Type B pancreatic cell (in vitro differentiated cells): ENCODE measurements around the gene PTTG2. TPM values are rescaled to one million over a fixed set of nuclear protein-coding genes. Genes with fewer than 3 reads are reported as not detected.
A peak's percentile ranks its signal among the peaks of the same experiment; 100 is the strongest.
"Not testable (repeated sequence)": the region's sequence is repeated elsewhere in the genome, so short reads cannot be mapped to it uniquely, and the experiment has no call there.

Experiments used
- DNase-seq: peaks from one replicate; pipeline ENCODE4 v3.0.0; 2021; ENCODE audit warnings: mixed read lengths; ENCODE audit not compliant: unreplicated experiment; ENCODE audit errors: extremely low spot score
- H3K27ac Mint-ChIP-seq: 2 replicates; pipeline ENCODE4 v1.8.0; 2021; ENCODE audit warnings: mild to moderate bottlenecking, mixed read lengths
- H3K27me3 Mint-ChIP-seq: 2 replicates; pipeline ENCODE4 v1.8.0; 2021; ENCODE audit warnings: mixed read lengths
- H3K36me3 Mint-ChIP-seq: 2 replicates; pipeline ENCODE4 v1.8.0; 2021; ENCODE audit warnings: mixed read lengths
- H3K4me1 Mint-ChIP-seq: one replicate; pipeline ENCODE4 v1.8.0; 2021; ENCODE audit warnings: mixed read lengths; ENCODE audit not compliant: unreplicated experiment
- H3K4me3 Mint-ChIP-seq: 2 replicates; pipeline ENCODE4 v1.8.0; 2021; ENCODE audit warnings: mild to moderate bottlenecking, mixed read lengths
- H3K9me3 Mint-ChIP-seq: 2 replicates; pipeline ENCODE4 v1.8.0; 2021; ENCODE audit warnings: mixed read lengths
- total RNA-seq: library from RNA; stranded (reverse); gene quantifications from 2 replicates; pipeline ENCODE4 v1.2.1, GENCODE V29; 2021; ENCODE audit warnings: low replicate concordance
- TF ChIP-seq, protein P1 (sequence below): fragments of 200-600 bp; sonication (generic); conservative IDR thresholded peaks from 2 replicates; pipeline ENCODE4 v1.5.0; 2021; ENCODE audit warnings: antibody characterized with exemption, mild to moderate bottlenecking

PTTG2 gene
- total RNA-seq, 1 donor from 2014 or later = not detected

DNA sequence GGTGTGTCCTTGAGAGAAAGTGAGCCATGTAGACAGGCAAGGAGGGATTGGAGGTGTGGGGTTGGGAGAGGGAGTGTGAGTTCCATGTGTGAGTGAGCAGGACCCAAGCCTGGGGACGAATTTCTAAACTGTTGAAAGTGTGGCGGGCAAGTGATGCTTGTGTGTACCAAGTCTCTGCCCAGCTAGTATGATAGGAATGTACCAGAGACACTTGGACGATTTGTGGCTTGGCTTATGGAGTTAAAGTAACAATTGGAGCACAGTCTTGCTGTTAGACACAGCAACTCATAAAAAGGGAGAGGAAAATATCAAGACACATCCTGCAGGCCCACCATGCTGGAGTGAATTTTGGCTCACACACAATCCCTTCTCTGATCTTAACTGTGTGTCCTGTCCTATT is 8.5 kb downstream of the PTTG2 start:
- H3K27ac Mint-ChIP-seq = no peak overlapping the region
- no peaks in the 10 kb centered on the region for H3K4me1 Mint-ChIP-seq
- no peaks in the 10 kb centered on the region for H3K27me3 Mint-ChIP-seq
- TF ChIP-seq, protein P1, sequence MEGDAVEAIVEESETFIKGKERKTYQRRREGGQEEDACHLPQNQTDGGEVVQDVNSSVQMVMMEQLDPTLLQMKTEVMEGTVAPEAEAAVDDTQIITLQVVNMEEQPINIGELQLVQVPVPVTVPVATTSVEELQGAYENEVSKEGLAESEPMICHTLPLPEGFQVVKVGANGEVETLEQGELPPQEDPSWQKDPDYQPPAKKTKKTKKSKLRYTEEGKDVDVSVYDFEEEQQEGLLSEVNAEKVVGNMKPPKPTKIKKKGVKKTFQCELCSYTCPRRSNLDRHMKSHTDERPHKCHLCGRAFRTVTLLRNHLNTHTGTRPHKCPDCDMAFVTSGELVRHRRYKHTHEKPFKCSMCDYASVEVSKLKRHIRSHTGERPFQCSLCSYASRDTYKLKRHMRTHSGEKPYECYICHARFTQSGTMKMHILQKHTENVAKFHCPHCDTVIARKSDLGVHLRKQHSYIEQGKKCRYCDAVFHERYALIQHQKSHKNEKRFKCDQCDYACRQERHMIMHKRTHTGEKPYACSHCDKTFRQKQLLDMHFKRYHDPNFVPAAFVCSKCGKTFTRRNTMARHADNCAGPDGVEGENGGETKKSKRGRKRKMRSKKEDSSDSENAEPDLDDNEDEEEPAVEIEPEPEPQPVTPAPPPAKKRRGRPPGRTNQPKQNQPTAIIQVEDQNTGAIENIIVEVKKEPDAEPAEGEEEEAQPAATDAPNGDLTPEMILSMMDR = no peak
- peaks cover 3% of the 10 kb centered on the region for H3K9me3 Mint-ChIP-seq
- no peak for DNase-seq
- H3K4me3 Mint-ChIP-seq = no peak overlapping the region
- no peaks in the 10 kb centered on the region for H3K36me3 Mint-ChIP-seq

DNA sequence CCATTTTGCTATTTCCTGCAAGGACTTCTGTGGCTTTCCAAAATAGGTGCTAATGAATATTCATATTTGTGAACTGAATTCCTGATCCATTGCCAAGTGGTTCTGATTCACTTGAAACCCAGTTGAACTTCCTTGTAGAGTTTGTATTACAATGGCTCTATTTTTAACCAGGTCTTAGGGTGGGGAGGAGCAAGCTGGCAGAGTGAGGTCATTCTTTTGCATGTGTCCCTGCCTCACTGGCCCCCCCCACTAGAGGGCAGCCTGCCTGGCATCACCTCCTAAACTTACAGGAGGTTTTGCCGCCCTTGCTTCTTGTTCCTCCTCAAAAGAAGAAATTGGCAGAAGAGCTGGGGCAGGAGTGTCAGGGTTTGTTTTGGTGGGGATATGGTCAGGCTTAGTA is 10.5 kb downstream of the PTTG2 start:
- Mint-ChIP-seq H3K36me3 (no peaks in the 10 kb centered on the region), H3K4me3 (no peak overlapping the region), H3K4me1 (no peaks in the 10 kb centered on the region), H3K9me3 (peaks cover 3% of the 10 kb centered on the region), H3K27me3 (no peaks in the 10 kb centered on the region), H3K27ac (no peak overlapping the region)
- TF ChIP-seq, protein P1 = peak; percentile 35
- no peak for DNase-seq

DNA sequence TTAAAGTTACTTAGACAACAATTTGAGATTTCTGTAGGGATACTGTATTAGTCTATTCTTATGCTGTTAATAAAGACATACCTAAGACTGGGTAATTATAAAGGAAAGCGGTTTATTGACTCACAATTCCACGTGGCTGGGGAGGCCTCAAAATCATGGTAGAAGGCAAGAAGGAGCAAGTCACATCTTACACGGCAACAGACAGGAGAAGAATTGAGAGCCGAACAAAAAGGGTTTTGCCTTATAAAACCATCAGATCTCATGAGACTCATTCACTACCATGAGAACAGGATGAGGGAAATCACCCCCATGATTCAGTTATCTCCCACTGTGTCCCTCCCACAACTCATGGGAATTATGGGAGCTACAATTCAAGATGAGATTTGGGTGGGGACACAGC is 11.0 kb downstream of the PTTG2 start:
- TF ChIP-seq, protein P1 = no peak
- Mint-ChIP-seq H3K27me3 (no peaks in the 10 kb centered on the region), H3K9me3 (peaks cover 3% of the 10 kb centered on the region), H3K36me3 (no peaks in the 10 kb centered on the region), H3K4me3 (no peak overlapping the region), H3K27ac (no peak overlapping the region), H3K4me1 (no peaks in the 10 kb centered on the region)
- no peak for DNase-seq

DNA sequence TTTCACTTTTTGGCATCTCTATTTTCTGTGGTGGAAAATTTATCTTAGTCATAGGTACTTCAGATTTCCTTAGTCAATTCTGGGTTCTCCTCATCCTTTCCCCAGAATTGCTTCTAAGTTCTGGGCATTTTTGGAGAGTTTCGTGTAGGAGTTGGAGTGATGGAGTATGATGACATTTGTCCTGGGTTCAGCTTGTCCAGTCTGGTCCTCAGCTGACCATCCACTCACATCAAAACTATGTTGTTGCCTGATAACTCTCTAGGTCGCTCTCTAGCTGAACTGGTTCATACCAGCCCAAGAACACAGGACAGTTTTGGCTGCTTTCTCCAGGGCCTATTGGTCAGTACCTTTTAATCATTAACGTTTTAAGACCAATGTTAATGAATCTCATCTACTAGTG is 13.2 kb downstream of the PTTG2 start:
- Mint-ChIP-seq H3K9me3 (peaks cover 3% of the 10 kb centered on the region), H3K27ac (no peak overlapping the region), H3K27me3 (no peaks in the 10 kb centered on the region), H3K4me3 (no peak overlapping the region), H3K4me1 (peaks cover 3% of the 10 kb centered on the region), H3K36me3 (no peaks in the 10 kb centered on the region)
- DNase-seq = no peak
- TF ChIP-seq, protein P1 = no peak

DNA sequence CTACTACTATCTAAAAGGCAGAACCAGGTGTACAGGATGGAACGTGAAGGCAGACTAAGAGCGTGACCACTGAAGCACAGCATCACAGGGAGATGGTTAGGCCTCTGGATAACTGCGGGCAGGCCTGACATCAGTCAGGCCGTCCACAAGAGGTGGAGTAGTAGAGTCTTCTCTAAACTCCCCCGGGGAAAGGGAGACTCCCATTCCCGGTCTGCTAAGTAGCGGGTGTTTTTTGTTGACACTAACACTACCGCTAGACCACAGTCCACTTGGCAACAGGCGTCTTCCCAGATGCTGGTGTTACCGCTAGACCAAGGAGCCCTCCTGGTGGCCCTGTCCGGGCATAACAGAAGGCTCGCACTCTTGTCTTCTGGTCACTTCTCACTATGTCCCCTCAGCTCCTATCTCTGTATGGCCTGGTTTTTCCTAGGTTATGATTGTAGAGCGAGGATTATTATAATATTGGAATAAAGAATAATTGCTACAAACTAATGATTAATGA is 15.2 kb downstream of the PTTG2 start:
- not testable (repeated sequence) for H3K9me3 Mint-ChIP-seq, DNase-seq, H3K36me3 Mint-ChIP-seq, H3K27ac Mint-ChIP-seq, H3K27me3 Mint-ChIP-seq
- peak overlapping the region; percentile 10 for H3K4me3 Mint-ChIP-seq
- peaks cover 13% of the 10 kb centered on the region for H3K4me1 Mint-ChIP-seq

DNA sequence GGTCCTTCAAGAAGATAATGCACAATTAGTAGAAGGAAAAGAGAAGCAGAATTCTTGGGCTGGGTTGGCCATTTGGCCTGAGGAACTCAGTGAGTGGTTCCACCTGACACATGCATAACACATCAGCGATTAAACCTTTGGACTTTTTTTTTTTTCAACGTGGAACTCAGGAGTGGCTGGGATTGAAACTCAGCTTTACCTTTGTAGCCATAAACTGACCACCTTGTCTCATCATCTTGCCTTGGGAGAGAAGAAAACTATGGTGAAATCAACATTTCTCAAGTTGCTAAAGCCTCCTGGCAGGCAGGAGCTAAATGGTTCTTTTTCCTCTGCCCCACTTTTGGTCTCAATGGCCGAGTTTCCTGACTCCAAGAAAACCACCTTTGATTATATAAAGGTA is 16.3 kb downstream of the PTTG2 start:
- TF ChIP-seq, protein P1 = no peak
- H3K4me3 Mint-ChIP-seq = peak overlapping the region; percentile 86
- H3K36me3 Mint-ChIP-seq = no peaks in the 10 kb centered on the region
- peaks cover 21% of the 10 kb centered on the region for H3K4me1 Mint-ChIP-seq
- no peaks in the 10 kb centered on the region for H3K9me3 Mint-ChIP-seq
- H3K27ac Mint-ChIP-seq = peak overlapping the region; percentile 94
- H3K27me3 Mint-ChIP-seq = no peaks in the 10 kb centered on the region
- no peak for DNase-seq
